HCT116 (cell line): Measurements from ENCODE around the gene ADPRS. TPM values are rescaled to one million over a fixed set of nuclear protein-coding genes. Genes with fewer than 3 reads are reported as not detected.

Experiments used
- ATAC-seq: fragments of 200-7000 bp; cut with Tn5 transposase; 2 replicates; pipeline ENCODE4 v1.9.1; 2020; ENCODE audit warnings: mild to moderate bottlenecking, moderate library complexity
- BruUV-seq: library from RNA; stranded (reverse); fragments of 400-500 nt; replicated peaks from 2 replicates; lab custom pipeline; 2021; lab: Mats Ljungman, UMichigan
- CTCF ChIA-PET: fragments of 300-600 bp; sonication (Branson Sonifier 250); formaldehyde crosslinking; loops from one replicate; lab custom pipeline; 2021; ENCODE audit warnings: antibody characterized with exemption; lab: Charles Lee
- POLR2A ChIA-PET: fragments of 300-600, 350-600 bp; sonication (Branson Sonifier 250); formaldehyde crosslinking; loops from one replicate; lab custom pipeline; 2021; ENCODE audit warnings: antibody characterized with exemption; lab: Charles Lee
- RAD21 ChIA-PET, 2 experiments: fragments of 300-600 bp; sonication (Branson Sonifier 250); formaldehyde crosslinking; loops; one replicate each; lab custom pipeline; 2023; ENCODE audit warnings: low total read pairs in 2 of 2; ENCODE audit not compliant: uncharacterized antibody in 2 of 2, unreplicated experiment in 2 of 2, low non-redundant PET in 1 of 2; lab: Charles Lee
- DNase-seq: peaks from one replicate; pipeline ENCODE4 v3.0.0-alpha.2; 2010; ENCODE audit warnings: low read depth, low spot score
- H2AFZ ChIP-seq: fragments of 200-600 bp; shearing (Covaris generic), sonication (generic); 2 replicates; pipeline ENCODE4 v1.6.1; 2017; ENCODE audit warnings: low read depth, mixed run types, mixed read lengths, antibody characterized with exemption, low read length; ENCODE audit not compliant: poor library complexity, severe bottlenecking
- H3K27ac ChIP-seq: 2 replicates; pipeline ENCODE4 v1.5.1; 2012; ENCODE audit warnings: low read depth, low read length
- H3K27me3 ChIP-seq: fragments of 200-600 bp; sonication (generic); 2 replicates; pipeline ENCODE4 v1.6.1; 2016; ENCODE audit warnings: mixed run types, low read length, mixed read lengths; ENCODE audit not compliant: insufficient read depth
- H3K36me3 ChIP-seq, 2 experiments: fragments of 200-500 bp in 1 of 2; fragments of 200-600 bp in 1 of 2; sonication (Bioruptor generic) in 1 of 2; sonication (generic) in 1 of 2; 2 replicates each; pipeline versions ENCODE4 v1.5.1 to v1.6.1; 2014 to 2016; ENCODE audit warnings: low read length in 2 of 2, inconsistent platforms in 1 of 2, mixed read lengths in 1 of 2, mixed run types in 1 of 2; ENCODE audit not compliant: insufficient read depth in 2 of 2, control insufficient read depth in 1 of 2
- H3K4me1 ChIP-seq, 2 experiments: fragments of 200-600 bp in 1 of 2; sonication (generic) in 1 of 2; 2 replicates each; pipeline versions ENCODE4 v1.5.1 to v1.6.1; 2012 to 2017; ENCODE audit warnings: low read length in 2 of 2, inconsistent platforms in 1 of 2, mild to moderate bottlenecking in 1 of 2, mixed read lengths in 1 of 2, mixed run types in 1 of 2, moderate library complexity in 1 of 2; ENCODE audit not compliant: insufficient read depth in 2 of 2, control insufficient read depth in 1 of 2
- H3K4me2 ChIP-seq: fragments of 200-600 bp; sonication (generic); 2 replicates; pipeline ENCODE4 v1.6.1; 2017; ENCODE audit warnings: mixed run types, low read length, mixed read lengths
- H3K4me3 ChIP-seq, 2 experiments: fragments of 200-600 bp in 1 of 2; sonication (generic) in 1 of 2; replicated peaks in 1 of 2; 2 replicates each; pipeline ENCODE4 v1.5.1; 2011 to 2016; ENCODE audit warnings: low read length in 2 of 2, control low read depth in 1 of 2, low read depth in 1 of 2, mild to moderate bottlenecking in 1 of 2, mixed read lengths in 1 of 2, mixed run types in 1 of 2
- H3K79me2 ChIP-seq: fragments of 200-600 bp; sonication (generic); 2 replicates; pipeline ENCODE4 v1.6.1; 2017; ENCODE audit warnings: mild to moderate bottlenecking, mixed run types, low read length, moderate library complexity, mixed read lengths; ENCODE audit not compliant: insufficient read depth
- H3K9ac ChIP-seq: fragments of 200-600 bp; sonication (generic); 2 replicates; pipeline ENCODE4 v1.6.1; 2016; ENCODE audit warnings: low read length, mixed read lengths
- H3K9me2 ChIP-seq: fragments of 200-600 bp; sonication (generic), shearing (Covaris generic); 2 replicates; pipeline ENCODE4 v1.6.1; 2017; ENCODE audit warnings: mixed run types, mild to moderate bottlenecking, moderate library complexity; ENCODE audit not compliant: insufficient read depth
- H3K9me3 ChIP-seq, 2 experiments: fragments of 200-500 bp in 1 of 2; fragments of 200-600 bp in 1 of 2; sonication (Bioruptor generic) in 1 of 2; sonication (generic) in 1 of 2; 2 replicates each; pipeline ENCODE4 v1.6.1; 2014 to 2017; ENCODE audit warnings: low read length in 2 of 2, mixed read lengths in 2 of 2, inconsistent platforms in 1 of 2, low read depth in 1 of 2, mild to moderate bottlenecking in 1 of 2, mixed run types in 1 of 2, moderate library complexity in 1 of 2; ENCODE audit not compliant: control insufficient read depth in 1 of 2, insufficient read depth in 1 of 2
- H4K20me1 ChIP-seq: fragments of 200-600 bp; sonication (generic), shearing (Covaris generic); 2 replicates; pipeline ENCODE4 v1.6.1; 2017; ENCODE audit warnings: mixed run types, mild to moderate bottlenecking, moderate library complexity; ENCODE audit not compliant: insufficient read depth
- ATF3 ChIP-seq: IDR thresholded peaks from 2 replicates; pipeline ENCODE4 v1.6.1; 2012
- CTCF ChIP-seq, 3 experiments: fragments of 200-600 bp in 1 of 3; sonication (generic) in 1 of 3; IDR thresholded peaks in 2 of 3; conservative IDR thresholded peaks in 1 of 3; 2 replicates each; pipeline ENCODE4 v1.5.1; 2012 to 2017; ENCODE audit warnings: low read depth in 2 of 3, low read length in 2 of 3, antibody characterized with exemption in 1 of 3, borderline replicate concordance in 1 of 3, control low read depth in 1 of 3, mild to moderate bottlenecking in 1 of 3, mixed read lengths in 1 of 3, mixed run types in 1 of 3, moderate library complexity in 1 of 3; ENCODE audit not compliant: insufficient read depth in 1 of 3
- EGR1 ChIP-seq: IDR thresholded peaks from 2 replicates; pipeline ENCODE4 v1.6.1; 2012; ENCODE audit warnings: low read depth
- ELF1 ChIP-seq: IDR thresholded peaks from 2 replicates; pipeline ENCODE4 v1.6.1; 2012; ENCODE audit warnings: low read depth, borderline replicate concordance
- JUND ChIP-seq: IDR thresholded peaks from 2 replicates; pipeline ENCODE4 v1.6.1; 2012
- POLR2A ChIP-seq: IDR thresholded peaks from 2 replicates; pipeline ENCODE4 v1.7.0; 2011; ENCODE audit warnings: borderline replicate concordance; ENCODE audit not compliant: insufficient read depth, insufficient read length; ENCODE audit errors: extremely low read depth
- POLR2AphosphoS5 ChIP-seq: IDR thresholded peaks from 2 replicates; pipeline ENCODE4 v1.6.1; 2011; ENCODE audit warnings: mild to moderate bottlenecking, low read depth, low read length, moderate library complexity
- RAD21 ChIP-seq: IDR thresholded peaks from 2 replicates; pipeline ENCODE4 v1.6.1; 2012; ENCODE audit warnings: low read depth, mild to moderate bottlenecking
- SIN3A ChIP-seq: IDR thresholded peaks from 2 replicates; pipeline ENCODE4 v1.6.1; 2012; ENCODE audit warnings: low read depth
- SP1 ChIP-seq: IDR thresholded peaks from 2 replicates; pipeline ENCODE4 v1.6.1; 2012; ENCODE audit warnings: low read depth
- SRF ChIP-seq: IDR thresholded peaks from 2 replicates; pipeline ENCODE4 v1.6.1; 2012; ENCODE audit warnings: low read depth
- TCF7L2 ChIP-seq: IDR thresholded peaks from 2 replicates; pipeline ENCODE4 v1.7.0; 2011; ENCODE audit warnings: borderline replicate concordance, inconsistent platforms; ENCODE audit not compliant: insufficient read depth, insufficient read length; ENCODE audit errors: extremely low read depth
- YY1 ChIP-seq: IDR thresholded peaks from 2 replicates; pipeline ENCODE4 v1.6.1; 2011; ENCODE audit warnings: low read length, low read depth, moderate library complexity, mild to moderate bottlenecking; ENCODE audit not compliant: insufficient replicate concordance; ENCODE audit errors: extremely low read depth
- ZFX ChIP-seq: fragments of 450-650 bp; IDR thresholded peaks from 2 replicates; pipeline ENCODE4 v1.6.1; 2017
- ZNF274 ChIP-seq: fragments of 200-500 bp; sonication (Bioruptor generic); IDR thresholded peaks from 2 replicates; pipeline ENCODE4 v1.6.1; 2014; ENCODE audit warnings: mild to moderate bottlenecking, low read depth, low read length, inconsistent platforms
- intact Hi-C: fragments of 100-400 bp; cut with micrococcal nuclease; formaldehyde crosslinking; loops from 2 replicates; pipeline ENCODE4 v1.10.0; 2022
- total RNA-seq: library from RNA; stranded (reverse); gene quantifications from one replicate; pipeline ENCODE4 v1.2.1, GENCODE V29; 2021; ENCODE audit not compliant: unreplicated experiment

ADPRS gene
- total RNA-seq, 1 experiment from 2014 or later: 28.2 TPM

GRCh38 chr1:36091141-36091540 lies 2.4 kb downstream of the ADPRS start:
- H3K4me2 ChIP-seq: no peak overlapping the region
- intact Hi-C loops: no loop called here
- no peak for DNase-seq
- H3K27me3 ChIP-seq: no peaks in the 10 kb centered on the region
- H3K9ac ChIP-seq: no peak overlapping the region
- H3K4me1 ChIP-seq: peaks cover 0 to 15% of the 10 kb centered on the region in 2 experiments; a peak in 2 of 4 replicates
- peaks cover 27% of the 10 kb centered on the region for H3K79me2 ChIP-seq
- no TSS peak for BruUV-seq
- H3K36me3 ChIP-seq: peaks cover 26 to 29% of the 10 kb centered on the region in 2 experiments; a peak in 3 of 4 replicates
- ChIA-PET CTCF (no interaction called here), RAD21 (no interaction called here), POLR2A (no interaction called here)
- no peaks in the 10 kb centered on the region for H3K9me2 ChIP-seq
- no peaks in the 10 kb centered on the region for H4K20me1 ChIP-seq
- TF ChIP-seq RAD21: no peak
- TF ChIP-seq ZNF274: no peak
- TF ChIP-seq SIN3A: no peak
- no peak for TF ChIP-seq SP1
- no peak for TF ChIP-seq ELF1
- TF ChIP-seq POLR2AphosphoS5: no peak
- TF ChIP-seq CTCF (IDR thresholded peaks at IDR 0.05 in 2 of 3, conservative IDR thresholded peaks at IDR 0.05 in 1 of 3; ENCODE audit: borderline replicate concordance in 1 of 3, insufficient read depth in 1 of 3, low read depth in 2 of 3, low read length in 2 of 3): no peak
- TF ChIP-seq YY1: no peak
- TF ChIP-seq ZFX: no peak
- no peak for TF ChIP-seq JUND
- no peak for TF ChIP-seq ATF3
- TF ChIP-seq SRF: no peak
- no peak for TF ChIP-seq POLR2A
- TF ChIP-seq EGR1: no peak
- TF ChIP-seq TCF7L2: no peak
- H3K4me3 ChIP-seq: no peak overlapping the region
- no peaks in the 10 kb centered on the region for H3K9me3 ChIP-seq
- H2AFZ ChIP-seq: no peak overlapping the region
- no peak overlapping the region for H3K27ac ChIP-seq
- no peak for ATAC-seq
